Ectodermal cell (in vitro differentiated cells): Measurements from ENCODE around the gene NOC4L.

Source experiments
- H3K27ac ChIP-seq: 2 replicates; pipeline ENCODE4 v1.7.0; 2013; ENCODE audit warnings: mild to moderate bottlenecking, low read depth, low read length; ENCODE audit not compliant: insufficient read depth, poor library complexity, severe bottlenecking
- H3K27me3 ChIP-seq: 2 replicates; pipeline ENCODE4 v1.7.0; 2013; ENCODE audit warnings: mild to moderate bottlenecking, low read length; ENCODE audit not compliant: insufficient read depth, control insufficient read depth, poor library complexity, severe bottlenecking
- H3K36me3 ChIP-seq: one replicate; pipeline ENCODE4 v1.7.0; 2013; ENCODE audit warnings: low read length; ENCODE audit not compliant: control insufficient read depth, insufficient read depth
- H3K4me1 ChIP-seq: one replicate; pipeline ENCODE4 v1.7.0; 2013; ENCODE audit warnings: low read length; ENCODE audit not compliant: control insufficient read depth, insufficient read depth
- H3K4me3 ChIP-seq: 2 replicates; pipeline ENCODE4 v1.7.0; 2013; ENCODE audit warnings: low read depth, low read length, control low read depth; ENCODE audit not compliant: insufficient read depth
- H3K9me3 ChIP-seq: 2 replicates; pipeline ENCODE4 v1.7.0; 2013; ENCODE audit warnings: mild to moderate bottlenecking, low read length, moderate library complexity; ENCODE audit not compliant: control insufficient read depth
- WGBS, 2 experiments: methylation state at CpG; one replicate each; pipeline ENCODE4 v1.1.7; 2013; ENCODE audit warnings: missing lambda C conversion rate in 2 of 2; 5-methylcytosine and 5-hydroxymethylcytosine counted together

Gene NOC4L

DNA sequence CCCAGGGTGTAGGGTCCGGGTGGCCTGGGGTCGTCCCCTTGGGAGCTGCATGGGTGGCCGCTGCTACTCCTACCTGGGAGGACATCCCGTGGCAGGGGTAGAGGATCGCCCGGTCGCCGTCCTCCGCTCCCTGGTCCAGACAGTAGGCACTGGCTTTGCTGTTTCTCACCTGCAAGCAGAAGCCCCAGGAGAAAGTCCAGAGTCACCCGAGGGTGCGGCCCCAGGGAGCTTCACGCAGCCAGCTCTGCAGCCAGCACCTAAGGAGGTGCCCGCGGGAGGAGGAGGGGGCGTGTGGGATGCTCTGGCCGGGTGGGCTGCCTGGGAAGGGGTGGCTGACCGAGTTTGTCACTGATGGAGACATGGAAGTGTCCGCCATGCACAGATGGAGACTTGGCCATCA lies 54.8 kb downstream of the NOC4L start:
- 86 to 88% methylated on average over 18 of the region's 18 CpGs for WGBS, 2 experiments
- no peaks in the 10 kb centered on the region for H3K4me1 ChIP-seq
- H3K27me3 ChIP-seq = peaks cover 1% of the 10 kb centered on the region
- H3K9me3 ChIP-seq = no peaks in the 10 kb centered on the region
- H3K4me3 ChIP-seq = no peak overlapping the region
- H3K27ac ChIP-seq = no peak overlapping the region
- no peaks in the 10 kb centered on the region for H3K36me3 ChIP-seq

GRCh38 chr12:132199526-132200319 lies 55.5 kb downstream of the NOC4L start:
- WGBS, 2 experiments = 87% methylated on average over 24 of the region's 24 CpGs
- Histone ChIP-seq H3K9me3 (no peaks in the 10 kb centered on the region), H3K27ac (no peak overlapping the region), H3K36me3 (no peaks in the 10 kb centered on the region), H3K27me3 (peaks cover 7% of the 10 kb centered on the region), H3K4me3 (no peak overlapping the region), H3K4me1 (no peaks in the 10 kb centered on the region)

GRCh38 chr12:132200800-132201199 lies 56.5 kb downstream of the NOC4L start:
- Histone ChIP-seq H3K27ac (no peak overlapping the region), H3K27me3 (peaks cover 17% of the 10 kb centered on the region), H3K36me3 (no peaks in the 10 kb centered on the region), H3K4me3 (no peak overlapping the region), H3K9me3 (no peaks in the 10 kb centered on the region), H3K4me1 (no peaks in the 10 kb centered on the region)
- WGBS, 2 experiments = 87 to 89% methylated on average over 19 of the region's 19 CpGs

- WGBS, 2 experiments = 89% methylated on average over 23 of the region's 23 CpGs
- H3K9me3 ChIP-seq = no peaks in the 10 kb centered on the region
- peaks cover 24% of the 10 kb centered on the region for H3K27me3 ChIP-seq
- H3K36me3 ChIP-seq = no peaks in the 10 kb centered on the region
- no peak overlapping the region for H3K27ac ChIP-seq
- H3K4me3 ChIP-seq = no peak overlapping the region
- H3K4me1 ChIP-seq = no peaks in the 10 kb centered on the region
Measured at GRCh38 chr12:132201391-132202120, 57.3 kb downstream of the NOC4L start.
